HepG2 (cell line): Measurements from ENCODE around the gene PGS1. TPM values are rescaled to one million over a fixed set of nuclear protein-coding genes. Genes with fewer than 3 reads are reported as not detected.

ENCODE experiments used
- FOXK1 ChIP-seq: sonication (generic); formaldehyde crosslinking; IDR thresholded peaks from 2 replicates; pipeline ENCODE4 v1.4.0; 2020; ENCODE audit warnings: low read depth, missing genetic modification reagents, borderline replicate concordance
- GFI1 ChIP-seq: sonication (generic); formaldehyde crosslinking; IDR thresholded peaks from 2 replicates; pipeline ENCODE4 v1.5.0; 2020; ENCODE audit warnings: missing genetic modification reagents, mild to moderate bottlenecking, borderline replicate concordance
- IRF1 ChIP-seq: sonication (generic); formaldehyde crosslinking; IDR thresholded peaks from 2 replicates; pipeline ENCODE4 v1.4.0; 2020; ENCODE audit warnings: low read depth, mild to moderate bottlenecking, missing genetic modification reagents
- KDM5B ChIP-seq: sonication (generic); formaldehyde crosslinking; IDR thresholded peaks from 2 replicates; pipeline ENCODE4 v1.4.0; 2020; ENCODE audit warnings: missing genetic modification reagents, mild to moderate bottlenecking, borderline replicate concordance
- KLF6 ChIP-seq: IDR thresholded peaks from 2 replicates; pipeline ENCODE4 v1.8.0; 2016; ENCODE audit warnings: missing biosample characterization, missing genetic modification reagents
- TOPORS ChIP-seq: sonication (generic); formaldehyde crosslinking; IDR thresholded peaks from 2 replicates; pipeline ENCODE4 v1.8.0; 2023; ENCODE audit warnings: mild to moderate bottlenecking, missing genetic modification reagents
- USF2 ChIP-seq, 2 experiments: sonication (generic) in 1 of 2; formaldehyde crosslinking in 1 of 2; IDR thresholded peaks; 2 replicates each; pipeline versions ENCODE4 v1.5.1 to v1.6.1; 2011 to 2020; ENCODE audit warnings: borderline replicate concordance in 1 of 2, low read depth in 1 of 2, low read length in 1 of 2, mild to moderate bottlenecking in 1 of 2, missing genetic modification reagents in 1 of 2, moderate library complexity in 1 of 2
- ZC3H13 ChIP-seq: sonication (generic); formaldehyde crosslinking; IDR thresholded peaks from 2 replicates; pipeline ENCODE4 v1.8.1; 2023; ENCODE audit warnings: mild to moderate bottlenecking, missing genetic modification reagents, moderate library complexity
- ZHX1 ChIP-seq: sonication (generic); formaldehyde crosslinking; IDR thresholded peaks from 2 replicates; pipeline ENCODE4 v1.8.1; 2022; ENCODE audit warnings: low read depth, mild to moderate bottlenecking, missing genetic modification reagents
- ZNF138 ChIP-seq: sonication (generic); formaldehyde crosslinking; IDR thresholded peaks from 2 replicates; pipeline ENCODE4 v1.5.0; 2020; ENCODE audit warnings: mild to moderate bottlenecking, low read depth, missing genetic modification reagents
- ZNF207 ChIP-seq: fragments of 450-650 bp; IDR thresholded peaks from 2 replicates; pipeline ENCODE4 v1.6.1; 2016; ENCODE audit warnings: antibody characterized with exemption, borderline replicate concordance
- ZNF616 ChIP-seq: sonication (generic); formaldehyde crosslinking; IDR thresholded peaks from 2 replicates; pipeline ENCODE4 v1.5.0; 2020; ENCODE audit warnings: low read depth, mild to moderate bottlenecking, missing genetic modification reagents
- ZSCAN5A ChIP-seq: sonication (generic); formaldehyde crosslinking; IDR thresholded peaks from 2 replicates; pipeline ENCODE4 v1.8.0; 2022; ENCODE audit warnings: mild to moderate bottlenecking, missing genetic modification reagents, borderline replicate concordance
- polyA plus RNA-seq, 8 experiments: library from polyadenylated mRNA; depleted of rRNA in 3 of 8; stranded (reverse) in 7 of 8; unstranded in 1 of 8; fragments of >200 nt; fragmentation: Illumina TruSeq in 4 of 8; extraction: Trizol in 4 of 8; gene quantifications; 2 replicates each; pipeline versions ENCODE4 v1.2.1 to v1.2.3, GENCODE V29; 2011 to 2016; ENCODE audit warnings: low read depth in 4 of 8, missing spikeins in 1 of 8, mixed read lengths in 1 of 8; ENCODE audit not compliant: insufficient read depth in 1 of 8
- total RNA-seq, 5 experiments: library from RNA; depleted of rRNA; stranded (reverse); fragments of >200 nt; fragmentation: Illumina TruSeq; extraction: Trizol; gene quantifications; 2 replicates each; pipeline ENCODE4 v1.2.3, GENCODE V29; 2016; ENCODE audit warnings: low read depth in 1 of 5
- TF ChIP-seq, protein P1 (sequence below): sonication (generic); formaldehyde crosslinking; IDR thresholded peaks from 2 replicates; pipeline ENCODE4 v1.8.0; 2022; ENCODE audit warnings: mild to moderate bottlenecking, missing genetic modification reagents, moderate library complexity
- TF ChIP-seq, protein P2 (sequence below): sonication (generic); formaldehyde crosslinking; IDR thresholded peaks from 2 replicates; pipeline ENCODE4 v1.4.0; 2020; ENCODE audit warnings: missing genetic modification reagents
- TF ChIP-seq, protein P3 (sequence below): sonication (generic); formaldehyde crosslinking; IDR thresholded peaks from 2 replicates; pipeline ENCODE4 v1.4.0; 2020; ENCODE audit warnings: missing genetic modification reagents, mild to moderate bottlenecking, borderline replicate concordance

The PGS1 gene
- total and polyA plus RNA-seq, 2 of the 13 experiments (the other 11 are each of a cell fraction or from before 2014, with no cell fraction given), result 25.9 to 31.5 TPM

- TF ChIP-seq ZHX1 (CRISPR knock-in tag) (no peak), KLF6 (CRISPR knock-in tag) (0 out of 2 replicates have a peak, but pooled peaks have one; percentile 10), IRF1 (CRISPR knock-in tag) (no peak), TOPORS (CRISPR knock-in tag) (no peak), KDM5B (no peak), GFI1 (CRISPR knock-in tag) (no peak), ZNF138 (no peak), ZNF207 (no peak), FOXK1 (CRISPR knock-in tag) (peak; percentile 40; the same call in 1 of the 2 replicates), ZSCAN5A (CRISPR knock-in tag) (no peak), USF2 (IDR thresholded peaks at IDR 0.05; ENCODE audit: low read depth, low read length) (no peak), USF2 (CRISPR knock-in tag; IDR thresholded peaks at IDR 0.05; ENCODE audit: borderline replicate concordance) (no peak; the same call in 1 of the 2 replicates), ZNF616 (no peak), ZC3H13 (no peak)
- TF ChIP-seq, protein P1, sequence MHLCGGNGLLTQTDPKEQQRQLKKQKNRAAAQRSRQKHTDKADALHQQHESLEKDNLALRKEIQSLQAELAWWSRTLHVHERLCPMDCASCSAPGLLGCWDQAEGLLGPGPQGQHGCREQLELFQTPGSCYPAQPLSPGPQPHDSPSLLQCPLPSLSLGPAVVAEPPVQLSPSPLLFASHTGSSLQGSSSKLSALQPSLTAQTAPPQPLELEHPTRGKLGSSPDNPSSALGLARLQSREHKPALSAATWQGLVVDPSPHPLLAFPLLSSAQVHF (CRISPR knock-in tag), result no peak
- TF ChIP-seq, protein P2, sequence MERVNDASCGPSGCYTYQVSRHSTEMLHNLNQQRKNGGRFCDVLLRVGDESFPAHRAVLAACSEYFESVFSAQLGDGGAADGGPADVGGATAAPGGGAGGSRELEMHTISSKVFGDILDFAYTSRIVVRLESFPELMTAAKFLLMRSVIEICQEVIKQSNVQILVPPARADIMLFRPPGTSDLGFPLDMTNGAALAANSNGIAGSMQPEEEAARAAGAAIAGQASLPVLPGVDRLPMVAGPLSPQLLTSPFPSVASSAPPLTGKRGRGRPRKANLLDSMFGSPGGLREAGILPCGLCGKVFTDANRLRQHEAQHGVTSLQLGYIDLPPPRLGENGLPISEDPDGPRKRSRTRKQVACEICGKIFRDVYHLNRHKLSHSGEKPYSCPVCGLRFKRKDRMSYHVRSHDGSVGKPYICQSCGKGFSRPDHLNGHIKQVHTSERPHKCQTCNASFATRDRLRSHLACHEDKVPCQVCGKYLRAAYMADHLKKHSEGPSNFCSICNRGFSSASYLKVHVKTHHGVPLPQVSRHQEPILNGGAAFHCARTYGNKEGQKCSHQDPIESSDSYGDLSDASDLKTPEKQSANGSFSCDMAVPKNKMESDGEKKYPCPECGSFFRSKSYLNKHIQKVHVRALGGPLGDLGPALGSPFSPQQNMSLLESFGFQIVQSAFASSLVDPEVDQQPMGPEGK, result peak; percentile 80
- TF ChIP-seq, protein P3, sequence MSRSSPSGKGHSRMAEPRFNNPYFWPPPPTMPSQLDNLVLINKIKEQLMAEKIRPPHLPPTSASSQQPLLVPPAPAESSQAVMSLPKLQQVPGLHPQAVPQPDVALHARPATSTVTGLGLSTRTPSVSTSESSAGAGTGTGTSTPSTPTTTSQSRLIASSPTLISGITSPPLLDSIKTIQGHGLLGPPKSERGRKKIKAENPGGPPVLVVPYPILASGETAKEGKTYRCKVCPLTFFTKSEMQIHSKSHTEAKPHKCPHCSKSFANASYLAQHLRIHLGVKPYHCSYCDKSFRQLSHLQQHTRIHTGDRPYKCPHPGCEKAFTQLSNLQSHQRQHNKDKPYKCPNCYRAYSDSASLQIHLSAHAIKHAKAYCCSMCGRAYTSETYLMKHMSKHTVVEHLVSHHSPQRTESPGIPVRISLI (CRISPR knock-in tag), result no peak
Measured at GRCh38 chr17:78355045-78355641, 23.3 kb upstream of the PGS1 start (continued).
